Endothelial cell of umbilical vein (primary cell): ENCODE results near the gene IL3. TPM values are rescaled to one million over a fixed set of nuclear protein-coding genes. Genes with fewer than 3 reads are reported as not detected.

Experiments
- BruUV-seq: library from RNA; stranded (reverse); fragments of 400-500 nt; replicated peaks from 2 replicates; lab custom pipeline; 2021; lab: Mats Ljungman, UMichigan
- CTCF ChIA-PET: fragments of 300-600, 350-600 bp; sonication (Branson Sonifier 250); formaldehyde crosslinking; loops from one replicate; lab custom pipeline; 2021; ENCODE audit warnings: antibody characterized with exemption, inconsistent platforms; lab: Charles Lee
- POLR2A ChIA-PET: fragments of 300-600, 350-600 bp; sonication (Branson Sonifier 250); formaldehyde crosslinking; loops from one replicate; lab custom pipeline; 2021; ENCODE audit warnings: antibody characterized with exemption, inconsistent platforms; lab: Charles Lee
- DNase-seq: peaks from one replicate; pipeline ENCODE4 v3.0.0-alpha.2; 2011; ENCODE audit warnings: low read depth, low spot score
- FAIRE-seq: peaks from 2 replicates; lab custom pipeline; 2011; peaks lifted over from hg19 to GRCh38; lab: Jason Lieb, UNC
- H2AFZ ChIP-seq: 2 replicates; pipeline ENCODE4 v1.6.0; 2012; ENCODE audit warnings: low read depth, low read length, control low read depth, inconsistent platforms
- H3K27ac ChIP-seq: 2 replicates; pipeline ENCODE4 v1.5.1; 2011; ENCODE audit warnings: low read depth, mild to moderate bottlenecking, control low read depth, low read length, moderate library complexity; ENCODE audit not compliant: insufficient read depth
- H3K27me3 ChIP-seq, 2 experiments: 2 replicates each; pipeline versions ENCODE4 v1.6.0 to v1.6.1; 2011; ENCODE audit warnings: low read length in 2 of 2, mixed read lengths in 1 of 2; ENCODE audit not compliant: control insufficient read depth in 2 of 2, insufficient read depth in 2 of 2
- H3K36me3 ChIP-seq, 2 experiments: 2 replicates in 1 of 2; 3 replicates in 1 of 2; pipeline ENCODE4 v1.5.1; 2011; ENCODE audit warnings: low read length in 2 of 2, mild to moderate bottlenecking in 1 of 2, moderate library complexity in 1 of 2; ENCODE audit not compliant: control insufficient read depth in 2 of 2, insufficient read depth in 2 of 2; ENCODE audit errors: extremely low read depth in 1 of 2
- H3K4me1 ChIP-seq: 3 replicates; pipeline ENCODE4 v1.5.1; 2011; ENCODE audit warnings: mild to moderate bottlenecking, low read length; ENCODE audit not compliant: control insufficient read depth, insufficient read depth; ENCODE audit errors: extremely low read depth
- H3K4me2 ChIP-seq: 2 replicates; pipeline ENCODE4 v1.6.1; 2011; ENCODE audit warnings: low read length, control low read depth, mixed read lengths; ENCODE audit not compliant: insufficient read depth
- H3K4me3 ChIP-seq, 3 experiments: fragments of 200-600 bp in 1 of 3; sonication (generic), shearing (Covaris generic) in 1 of 3; replicated peaks in 1 of 3; 2 replicates each; pipeline ENCODE4 v1.5.1; 2011 to 2016; ENCODE audit warnings: control low read depth in 3 of 3, low read length in 3 of 3, mild to moderate bottlenecking in 2 of 3, inconsistent platforms in 1 of 3, low read depth in 1 of 3, moderate library complexity in 1 of 3; ENCODE audit not compliant: insufficient read depth in 1 of 3
- H3K79me2 ChIP-seq: 2 replicates; pipeline ENCODE4 v1.6.0; 2012; ENCODE audit warnings: low read length, inconsistent platforms; ENCODE audit not compliant: control insufficient read depth, insufficient read depth
- H3K9ac ChIP-seq: replicated peaks from 2 replicates; pipeline ENCODE3; 2011; ENCODE audit warnings: low read length, control low read depth; ENCODE audit not compliant: insufficient read depth; ENCODE audit errors: extremely low read depth
- H3K9me1 ChIP-seq: replicated peaks from 3 replicates; pipeline ENCODE4 v1.6.0; 2011; ENCODE audit warnings: mild to moderate bottlenecking, low read length; ENCODE audit not compliant: control insufficient read depth, insufficient read depth; ENCODE audit errors: extremely low read depth
- H3K9me3 ChIP-seq: replicated peaks from 2 replicates; pipeline ENCODE4 v1.5.1; 2012; ENCODE audit warnings: low read length, inconsistent platforms; ENCODE audit not compliant: control insufficient read depth, insufficient read depth
- H4K20me1 ChIP-seq: replicated peaks from 2 replicates; pipeline ENCODE3; 2011; ENCODE audit warnings: mild to moderate bottlenecking, low read length; ENCODE audit not compliant: control insufficient read depth, insufficient read depth; ENCODE audit errors: extremely low read depth
- JUN ChIP-seq: IDR thresholded peaks from 2 replicates; pipeline ENCODE4 v1.6.1; 2011; ENCODE audit warnings: borderline replicate concordance, low read depth; ENCODE audit not compliant: insufficient read length, insufficient read depth
- MYC ChIP-seq: IDR thresholded peaks from one replicate; pipeline ENCODE4 v1.6.1; 2011; ENCODE audit warnings: mild to moderate bottlenecking, low read depth, low read length
- POLR2A ChIP-seq: IDR thresholded peaks from 2 replicates; pipeline ENCODE4 v1.6.1; 2012; ENCODE audit warnings: low read depth, mild to moderate bottlenecking, control low read depth, low read length
- POLR2AphosphoS5 ChIP-seq: IDR thresholded peaks from 2 replicates; pipeline ENCODE4 v1.6.1; 2012; ENCODE audit warnings: low read depth, mild to moderate bottlenecking, control low read depth, low read length, moderate library complexity; ENCODE audit not compliant: insufficient read depth
- dilution Hi-C: fragments of 300-500 bp; cut with MboI; formaldehyde crosslinking; loops from one replicate; pipeline ENCODE4 v1.15.0; 2019; ENCODE audit warnings: low sequenced_read_pairs; ENCODE audit not compliant: extremely low pct_ligation_motif_present
- intact Hi-C: fragments of 100-400 bp; cut with micrococcal nuclease; formaldehyde crosslinking; loops from one replicate; pipeline ENCODE4 v1.10.0; 2022
- polyA plus RNA-seq, 4 experiments: library from polyadenylated mRNA; depleted of rRNA in 3 of 4; stranded (reverse) in 3 of 4; unstranded in 1 of 4; fragments of >200 nt; gene quantifications; 2 replicates each; pipeline versions ENCODE4 v1.2.1 to v1.2.3, GENCODE V29; 2011 to 2012; ENCODE audit warnings: missing spikeins in 1 of 4
- total RNA-seq: library from RNA; stranded (reverse); gene quantifications from 2 replicates; pipeline ENCODE4 v1.2.3, GENCODE V29; 2021

IL3 gene
- total and polyA plus RNA-seq, 2 donors (not counting 3 experiments of a cell fraction or from before 2014, with no cell fraction given): not detected

GRCh38 chr5:132012371-132013005, 48.0 kb upstream of the IL3 start:
- CTCF ChIA-PET: interaction anchor here (0.6 to 1.7 kb wide), 4 partner anchors 12 to 423 kb away, joined by 3 to 7 read pairs (median 3); no protein-coding TSS in a partner anchor
- H3K4me2 ChIP-seq: no peak overlapping the region
- no peak overlapping the region for H3K27ac ChIP-seq
- BruUV-seq: no TSS peak
- H3K9me1 ChIP-seq: no peaks in the 10 kb centered on the region
- H3K9me3 ChIP-seq: no peaks in the 10 kb centered on the region
- no peak overlapping the region for H3K4me3 ChIP-seq
- H3K4me1 ChIP-seq: no peaks in the 10 kb centered on the region
- H3K27me3 ChIP-seq: peaks cover 22 to 34% of the 10 kb centered on the region in 2 experiments
- dilution Hi-C loops: loop anchor here (25.0 kb wide), 1 partner anchor 425 kb away; no protein-coding TSS in a partner anchor
- H3K79me2 ChIP-seq: no peaks in the 10 kb centered on the region
- TF ChIP-seq POLR2A (no peak), POLR2AphosphoS5 (no peak), MYC (no peak)
- H3K9ac ChIP-seq: no peak overlapping the region
- H4K20me1 ChIP-seq: no peaks in the 10 kb centered on the region
- no peak overlapping the region for H2AFZ ChIP-seq
- no peaks in the 10 kb centered on the region for H3K36me3 ChIP-seq
- intact Hi-C loops: no loop called here
- FAIRE-seq (peak; percentile 64), DNase-seq (peak; percentile 70)
- POLR2A ChIA-PET: no interaction called here

- Histone ChIP-seq H2AFZ (no peak overlapping the region), H3K27ac (no peak overlapping the region), H3K36me3 (no peaks in the 10 kb centered on the region), H3K9ac (no peak overlapping the region), H3K9me1 (no peaks in the 10 kb centered on the region), H4K20me1 (no peaks in the 10 kb centered on the region), H3K79me2 (no peaks in the 10 kb centered on the region), H3K9me3 (no peaks in the 10 kb centered on the region), H3K4me1 (no peaks in the 10 kb centered on the region), H3K27me3 (peaks cover 22 to 39% of the 10 kb centered on the region in 2 experiments), H3K4me3 (no peak overlapping the region), H3K4me2 (no peak overlapping the region)
- dilution Hi-C loops (loop anchor here (25.0 kb wide), 1 partner anchor 426 kb away; no protein-coding TSS in a partner anchor), intact Hi-C loops (no loop called here)
- DNase-seq (no peak), FAIRE-seq (no peak)
- no TSS peak for BruUV-seq
- no peak for TF ChIP-seq JUN
- POLR2A ChIA-PET: no interaction called here
- CTCF ChIA-PET: interaction anchor here (0.6 to 1.7 kb wide), 4 partner anchors 12 to 424 kb away, joined by 3 to 7 read pairs (median 3); no protein-coding TSS in a partner anchor
Observed at GRCh38 chr5:132013006-132013689, 47.3 kb upstream of the IL3 start.
